ENCODE data around the gene CORO2B.

CORO2B gene

DNA sequence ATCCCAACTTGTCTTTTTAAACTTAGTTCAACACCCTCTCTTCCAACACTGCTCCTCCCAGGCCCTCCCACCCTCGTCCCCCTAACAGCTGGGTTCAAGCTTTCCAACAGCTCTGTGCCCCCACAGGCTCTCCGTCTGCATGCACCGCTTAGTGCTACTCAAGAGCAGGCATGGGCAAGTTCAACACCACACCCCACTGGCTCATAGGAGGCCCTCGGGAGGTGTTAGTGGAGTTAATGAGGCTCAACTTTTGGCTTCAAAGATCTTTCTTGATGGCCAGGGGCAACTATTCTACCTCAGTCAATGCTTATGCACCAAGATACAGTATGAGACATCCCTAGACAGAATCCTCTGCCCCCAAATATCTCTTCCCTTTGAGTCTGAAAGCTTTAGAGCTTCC lies 127.5 kb downstream of the CORO2B start:
- H3K27me3 ChIP-seq (ENCODE audit: control insufficient read depth, insufficient read depth, low read length) = no peaks in the 10 kb centered on the region
- H3K4me2 ChIP-seq (ENCODE audit: low read length) = no peak overlapping the region
- no peaks in the 10 kb centered on the region for H3K4me1 ChIP-seq (ENCODE audit: control insufficient read depth, insufficient read depth, low read length)
- no peak overlapping the region for H3K4me3 ChIP-seq (ENCODE audit: low read length)
- no peaks in the 10 kb centered on the region for H3K9me3 ChIP-seq (replicated peaks; ENCODE audit: low read length)
- H3K36me3 ChIP-seq (ENCODE audit: insufficient read depth, low read length) = no peaks in the 10 kb centered on the region
- no peak overlapping the region for H3K9ac ChIP-seq (ENCODE audit: low read depth, low read length)

DNA sequence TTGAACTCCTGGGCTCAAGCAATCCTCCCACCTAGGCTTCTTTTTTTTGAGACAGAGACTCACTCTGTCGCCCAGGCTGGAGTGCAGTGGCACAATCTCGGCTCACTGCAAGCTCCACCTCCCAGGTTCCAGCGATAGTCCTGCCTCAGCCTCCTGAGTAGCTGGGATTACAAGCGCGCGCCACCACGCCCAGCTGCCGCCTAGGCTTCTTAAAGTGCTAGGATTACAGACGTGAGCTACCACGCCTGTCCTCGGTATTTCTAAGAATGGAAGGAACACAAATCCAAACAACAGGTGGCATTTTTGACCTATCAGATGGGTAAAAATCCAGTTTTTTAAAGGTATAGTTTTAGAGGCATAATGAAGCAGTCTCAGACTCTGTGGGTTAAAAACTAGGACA lies 128.1 kb downstream of the CORO2B start:
- Histone ChIP-seq H3K4me1 (ENCODE audit: control insufficient read depth, insufficient read depth, low read length) (no peaks in the 10 kb centered on the region), H3K4me3 (ENCODE audit: low read length) (no peak overlapping the region), H3K27me3 (ENCODE audit: control insufficient read depth, insufficient read depth, low read length) (no peaks in the 10 kb centered on the region), H3K9ac (ENCODE audit: low read depth, low read length) (no peak overlapping the region), H3K9me3 (replicated peaks; ENCODE audit: low read length) (no peaks in the 10 kb centered on the region), H3K4me2 (ENCODE audit: low read length) (no peak overlapping the region), H3K36me3 (ENCODE audit: insufficient read depth, low read length) (no peaks in the 10 kb centered on the region)

DNA sequence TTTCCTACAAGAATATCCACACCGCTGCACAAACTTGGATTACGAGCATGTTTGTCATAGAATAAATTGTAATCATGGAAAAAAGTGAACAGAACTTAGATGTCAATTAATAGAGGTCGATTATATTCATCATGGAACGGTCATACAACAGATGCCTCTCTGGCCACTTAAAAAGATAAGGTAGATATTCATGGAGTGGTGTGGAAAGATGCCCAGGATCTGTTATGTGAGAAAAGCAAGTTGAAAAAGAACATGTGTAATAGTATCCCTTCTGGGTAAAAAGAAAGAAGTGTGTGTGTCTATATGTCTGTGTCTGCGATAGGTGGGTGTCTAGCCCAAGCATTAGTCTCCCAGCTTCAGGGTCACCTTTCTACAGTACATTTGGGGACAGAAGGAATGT lies 128.6 kb downstream of the CORO2B start:
- no peak overlapping the region for H3K4me2 ChIP-seq (ENCODE audit: low read length)

DNA sequence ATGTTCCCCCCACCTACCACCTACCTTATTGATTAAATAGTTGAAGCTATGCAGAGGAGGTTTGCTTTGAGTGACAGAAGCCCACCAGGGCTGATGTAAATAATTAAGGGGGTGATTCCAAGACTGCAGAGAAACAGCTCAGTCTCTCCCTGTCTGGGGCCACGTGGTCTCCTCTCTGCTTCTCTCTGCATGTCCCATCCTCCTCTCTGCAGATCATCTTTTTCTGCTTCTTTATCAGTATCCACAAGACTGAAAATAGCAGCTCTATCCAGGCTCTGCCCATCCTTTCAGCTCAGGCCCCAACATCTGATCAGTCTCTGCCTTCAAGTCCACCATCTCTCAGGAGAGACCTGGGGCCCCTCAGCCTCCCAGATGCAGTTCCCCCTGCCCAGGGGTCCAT lies 131.1 kb downstream of the CORO2B start:
- no peaks in the 10 kb centered on the region for H3K27me3 ChIP-seq (ENCODE audit: control insufficient read depth, insufficient read depth, low read length)
- no peak overlapping the region for H3K4me2 ChIP-seq (ENCODE audit: low read length)
- H3K4me1 ChIP-seq (ENCODE audit: control insufficient read depth, insufficient read depth, low read length) = no peaks in the 10 kb centered on the region
- no peak overlapping the region for H3K4me3 ChIP-seq (ENCODE audit: low read length)
- peaks cover 6% of the 10 kb centered on the region for H3K36me3 ChIP-seq (ENCODE audit: insufficient read depth, low read length)
- H3K9ac ChIP-seq (ENCODE audit: low read depth, low read length) = no peak overlapping the region
- no peaks in the 10 kb centered on the region for H3K9me3 ChIP-seq (replicated peaks; ENCODE audit: low read length)

More for the DNA sequence above, 128.6 kb downstream of the CORO2B start:
- Histone ChIP-seq H3K9me3 (replicated peaks; ENCODE audit: low read length) (no peaks in the 10 kb centered on the region), H3K4me1 (ENCODE audit: control insufficient read depth, insufficient read depth, low read length) (no peaks in the 10 kb centered on the region), H3K36me3 (ENCODE audit: insufficient read depth, low read length) (no peaks in the 10 kb centered on the region), H3K4me3 (ENCODE audit: low read length) (no peak overlapping the region), H3K27me3 (ENCODE audit: control insufficient read depth, insufficient read depth, low read length) (no peaks in the 10 kb centered on the region), H3K9ac (ENCODE audit: low read depth, low read length) (no peak overlapping the region)

DNA sequence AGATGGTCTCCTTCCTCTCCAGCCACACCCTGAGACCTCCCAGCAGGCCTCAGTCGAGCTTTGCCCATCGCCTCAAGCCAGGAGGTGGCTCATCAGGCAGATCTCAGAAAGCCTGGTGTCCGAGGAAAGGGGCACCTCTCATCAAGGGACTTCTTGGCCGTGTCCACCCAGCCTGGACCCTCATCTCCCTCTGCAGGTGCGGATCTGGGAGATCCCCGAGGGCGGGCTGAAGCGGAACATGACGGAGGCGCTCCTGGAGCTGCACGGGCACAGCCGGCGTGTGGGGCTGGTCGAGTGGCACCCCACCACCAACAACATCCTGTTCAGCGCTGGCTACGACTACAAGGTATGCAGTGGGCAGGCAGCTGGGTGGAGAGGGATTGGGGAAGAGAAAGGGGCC lies 131.7 kb downstream of the CORO2B start:
- no peaks in the 10 kb centered on the region for H3K27me3 ChIP-seq (ENCODE audit: control insufficient read depth, insufficient read depth, low read length)
- no peak overlapping the region for H3K4me3 ChIP-seq (ENCODE audit: low read length)
- no peak overlapping the region for H3K9ac ChIP-seq (ENCODE audit: low read depth, low read length)
- no peaks in the 10 kb centered on the region for H3K9me3 ChIP-seq (replicated peaks; ENCODE audit: low read length)
- H3K36me3 ChIP-seq (ENCODE audit: insufficient read depth, low read length) = peaks cover 9% of the 10 kb centered on the region
- H3K4me1 ChIP-seq (ENCODE audit: control insufficient read depth, insufficient read depth, low read length) = no peaks in the 10 kb centered on the region
- no peak overlapping the region for H3K4me2 ChIP-seq (ENCODE audit: low read length)

DNA sequence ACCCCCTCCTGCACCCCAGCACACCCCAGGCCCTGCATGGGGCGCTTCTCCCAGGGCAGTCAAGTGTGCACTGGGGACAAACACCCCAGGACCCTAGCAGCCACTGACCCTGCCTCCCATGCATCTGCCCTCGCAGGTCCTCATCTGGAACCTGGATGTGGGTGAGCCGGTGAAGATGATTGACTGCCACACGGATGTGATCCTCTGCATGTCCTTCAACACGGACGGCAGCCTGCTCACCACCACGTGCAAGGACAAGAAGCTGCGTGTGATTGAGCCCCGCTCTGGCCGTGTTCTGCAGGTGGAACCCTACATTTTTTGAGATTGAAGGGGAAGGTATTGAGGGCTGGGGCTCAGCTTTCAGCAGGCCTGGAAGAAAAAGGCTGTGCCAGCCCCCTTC lies 132.6 kb downstream of the CORO2B start:
- Histone ChIP-seq H3K9me3 (replicated peaks; ENCODE audit: low read length) (no peaks in the 10 kb centered on the region), H3K9ac (ENCODE audit: low read depth, low read length) (no peak overlapping the region), H3K4me1 (ENCODE audit: control insufficient read depth, insufficient read depth, low read length) (no peaks in the 10 kb centered on the region), H3K4me2 (ENCODE audit: low read length) (no peak overlapping the region), H3K36me3 (ENCODE audit: insufficient read depth, low read length) (peaks cover 9% of the 10 kb centered on the region), H3K27me3 (ENCODE audit: control insufficient read depth, insufficient read depth, low read length) (no peaks in the 10 kb centered on the region), H3K4me3 (ENCODE audit: low read length) (no peak overlapping the region)

DNA sequence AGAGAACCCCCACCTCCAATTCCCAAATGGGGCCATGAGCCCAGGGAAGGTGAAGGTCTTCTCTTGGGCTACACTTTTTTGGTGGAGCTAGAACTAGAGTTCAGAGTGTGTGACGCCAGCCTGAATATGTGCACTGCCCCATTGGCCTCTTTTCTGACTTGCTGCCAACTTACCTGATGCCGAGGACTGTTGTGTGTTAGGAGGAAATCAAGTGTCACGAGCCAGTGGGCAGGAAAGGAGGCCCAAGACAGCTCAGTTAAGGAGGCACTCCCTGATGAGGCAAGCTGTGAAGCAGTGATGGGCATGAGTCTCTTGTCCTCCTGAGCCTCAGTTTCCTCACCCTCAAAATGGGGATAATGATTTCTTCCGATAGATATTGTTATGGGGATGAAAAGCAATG lies 134.1 kb downstream of the CORO2B start:
- no peaks in the 10 kb centered on the region for H3K27me3 ChIP-seq (ENCODE audit: control insufficient read depth, insufficient read depth, low read length)
- peaks cover 9% of the 10 kb centered on the region for H3K36me3 ChIP-seq (ENCODE audit: insufficient read depth, low read length)
- no peak overlapping the region for H3K4me3 ChIP-seq (ENCODE audit: low read length)
- no peaks in the 10 kb centered on the region for H3K4me1 ChIP-seq (ENCODE audit: control insufficient read depth, insufficient read depth, low read length)
- no peak overlapping the region for H3K9ac ChIP-seq (ENCODE audit: low read depth, low read length)
- no peak overlapping the region for H3K4me2 ChIP-seq (ENCODE audit: low read length)
- no peaks in the 10 kb centered on the region for H3K9me3 ChIP-seq (replicated peaks; ENCODE audit: low read length)

DNA sequence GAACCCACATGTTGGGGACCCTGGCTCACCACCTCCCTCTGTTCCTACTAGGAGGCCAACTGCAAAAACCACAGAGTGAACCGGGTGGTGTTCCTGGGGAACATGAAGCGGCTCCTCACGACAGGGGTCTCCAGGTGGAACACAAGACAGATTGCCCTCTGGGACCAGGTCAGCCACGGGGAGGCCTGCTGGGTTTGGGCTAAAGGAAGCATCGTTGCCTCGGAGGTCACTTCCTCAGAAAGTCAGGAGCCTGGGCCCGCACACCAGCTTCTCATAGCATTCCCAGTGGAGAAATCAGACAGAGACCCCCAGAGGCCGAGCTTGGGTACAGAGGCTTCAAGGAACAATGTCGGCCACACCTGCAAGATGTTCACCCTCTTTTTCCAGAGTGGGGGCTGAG lies 135.1 kb downstream of the CORO2B start:
- no peak overlapping the region for H3K4me2 ChIP-seq (ENCODE audit: low read length)
- H3K9ac ChIP-seq (ENCODE audit: low read depth, low read length) = no peak overlapping the region
- H3K36me3 ChIP-seq (ENCODE audit: insufficient read depth, low read length) = peaks cover 9% of the 10 kb centered on the region
- no peaks in the 10 kb centered on the region for H3K9me3 ChIP-seq (replicated peaks; ENCODE audit: low read length)
- H3K27me3 ChIP-seq (ENCODE audit: control insufficient read depth, insufficient read depth, low read length) = no peaks in the 10 kb centered on the region
- no peak overlapping the region for H3K4me3 ChIP-seq (ENCODE audit: low read length)
- no peaks in the 10 kb centered on the region for H3K4me1 ChIP-seq (ENCODE audit: control insufficient read depth, insufficient read depth, low read length)

DNA sequence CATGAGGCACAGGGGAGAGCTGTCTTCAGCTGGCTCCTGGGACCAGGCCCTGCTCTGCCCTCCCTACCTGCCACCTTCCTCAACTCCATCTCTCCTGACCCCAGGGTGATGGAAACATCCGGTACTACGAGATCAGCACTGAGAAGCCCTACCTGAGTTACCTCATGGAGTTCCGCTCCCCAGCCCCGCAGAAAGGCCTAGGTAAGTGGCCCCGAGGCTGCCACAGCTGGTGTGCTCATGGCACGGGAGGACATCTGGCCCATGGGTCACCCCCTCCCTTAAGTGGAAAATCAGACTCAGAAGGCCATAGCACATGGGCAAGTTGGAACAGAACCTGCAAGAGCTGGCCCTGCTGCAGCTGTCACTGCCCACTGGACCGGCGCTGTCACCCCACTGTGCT lies 136.3 kb downstream of the CORO2B start:
- Histone ChIP-seq H3K4me3 (ENCODE audit: low read length) (no peak overlapping the region), H3K27me3 (ENCODE audit: control insufficient read depth, insufficient read depth, low read length) (no peaks in the 10 kb centered on the region), H3K9me3 (replicated peaks; ENCODE audit: low read length) (no peaks in the 10 kb centered on the region), H3K4me2 (ENCODE audit: low read length) (no peak overlapping the region), H3K4me1 (ENCODE audit: control insufficient read depth, insufficient read depth, low read length) (no peaks in the 10 kb centered on the region), H3K36me3 (ENCODE audit: insufficient read depth, low read length) (peaks cover 9% of the 10 kb centered on the region), H3K9ac (ENCODE audit: low read depth, low read length) (no peak overlapping the region)

DNA sequence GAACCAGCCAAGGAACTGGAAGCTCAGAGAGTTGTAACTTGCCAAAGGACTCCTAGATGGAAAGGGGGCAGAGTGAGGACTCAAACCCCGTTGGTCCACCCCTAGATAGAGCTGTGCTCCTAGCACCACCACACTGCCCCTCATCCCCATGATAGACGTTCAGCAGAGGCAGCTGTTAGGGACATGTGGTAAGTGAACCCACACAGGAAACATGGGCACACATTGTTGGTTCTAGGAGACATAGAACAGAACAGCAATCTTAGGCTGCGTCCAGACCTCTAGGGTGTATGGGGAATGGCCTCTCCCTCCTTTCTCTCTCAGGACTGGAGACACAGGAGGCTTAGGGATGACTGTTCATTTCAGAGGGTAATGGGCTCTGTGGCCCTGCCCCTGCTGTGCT lies 139.2 kb downstream of the CORO2B start:
- no peaks in the 10 kb centered on the region for H3K27me3 ChIP-seq (ENCODE audit: control insufficient read depth, insufficient read depth, low read length)
- no peaks in the 10 kb centered on the region for H3K9me3 ChIP-seq (replicated peaks; ENCODE audit: low read length)
- H3K9ac ChIP-seq (ENCODE audit: low read depth, low read length) = no peak overlapping the region
- H3K4me1 ChIP-seq (ENCODE audit: control insufficient read depth, insufficient read depth, low read length) = no peaks in the 10 kb centered on the region
- H3K4me3 ChIP-seq (ENCODE audit: low read length) = no peak overlapping the region
- H3K4me2 ChIP-seq (ENCODE audit: low read length) = no peak overlapping the region
- H3K36me3 ChIP-seq (ENCODE audit: insufficient read depth, low read length) = peaks cover 9% of the 10 kb centered on the region

DNA sequence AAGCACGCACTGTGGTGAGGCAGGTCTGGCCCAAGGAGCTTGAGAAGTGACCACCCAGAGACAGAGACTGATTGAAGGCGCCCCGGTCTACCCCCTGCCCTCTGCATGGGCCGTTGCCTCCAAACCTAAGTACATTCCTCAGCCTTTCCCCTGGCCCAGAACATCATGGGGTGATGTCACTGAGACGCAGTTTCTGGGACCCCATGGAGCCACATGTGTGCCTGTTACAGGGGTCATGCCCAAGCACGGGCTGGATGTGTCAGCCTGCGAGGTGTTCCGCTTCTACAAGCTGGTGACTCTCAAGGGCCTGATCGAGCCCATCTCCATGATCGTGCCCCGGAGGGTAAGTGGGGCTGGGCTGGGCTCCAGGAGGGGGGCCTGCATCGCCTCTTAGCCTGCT lies 139.7 kb downstream of the CORO2B start:
- Histone ChIP-seq H3K4me3 (ENCODE audit: low read length) (no peak overlapping the region), H3K36me3 (ENCODE audit: insufficient read depth, low read length) (peaks cover 9% of the 10 kb centered on the region), H3K9me3 (replicated peaks; ENCODE audit: low read length) (no peaks in the 10 kb centered on the region), H3K27me3 (ENCODE audit: control insufficient read depth, insufficient read depth, low read length) (no peaks in the 10 kb centered on the region), H3K4me2 (ENCODE audit: low read length) (no peak overlapping the region), H3K9ac (ENCODE audit: low read depth, low read length) (no peak overlapping the region), H3K4me1 (ENCODE audit: control insufficient read depth, insufficient read depth, low read length) (no peaks in the 10 kb centered on the region)

DNA sequence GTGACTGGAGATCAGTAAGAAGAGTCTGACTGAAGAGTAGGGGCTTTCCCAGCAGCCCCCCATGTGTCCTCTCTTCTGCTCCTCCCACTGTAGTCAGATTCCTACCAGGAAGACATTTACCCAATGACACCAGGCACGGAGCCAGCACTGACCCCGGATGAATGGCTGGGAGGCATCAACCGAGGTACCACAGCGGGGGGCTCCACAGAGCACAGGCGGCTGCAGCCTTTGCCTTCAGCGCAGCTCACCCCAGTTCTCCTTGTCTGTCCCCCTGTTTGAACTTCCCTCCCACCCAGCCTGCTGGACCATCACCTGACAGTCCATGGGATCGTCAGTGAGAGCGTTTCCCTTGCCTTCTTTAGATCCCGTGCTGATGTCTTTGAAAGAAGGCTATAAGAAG lies 140.3 kb downstream of the CORO2B start:
- no peaks in the 10 kb centered on the region for H3K27me3 ChIP-seq (ENCODE audit: control insufficient read depth, insufficient read depth, low read length)
- no peak overlapping the region for H3K9ac ChIP-seq (ENCODE audit: low read depth, low read length)
- no peak overlapping the region for H3K4me2 ChIP-seq (ENCODE audit: low read length)
- peaks cover 9% of the 10 kb centered on the region for H3K36me3 ChIP-seq (ENCODE audit: insufficient read depth, low read length)
- no peaks in the 10 kb centered on the region for H3K9me3 ChIP-seq (replicated peaks; ENCODE audit: low read length)
- no peak overlapping the region for H3K4me3 ChIP-seq (ENCODE audit: low read length)
- no peaks in the 10 kb centered on the region for H3K4me1 ChIP-seq (ENCODE audit: control insufficient read depth, insufficient read depth, low read length)
